Measurements from ENCODE around the gene FOXP1. TPM values are rescaled to one million over a fixed set of nuclear protein-coding genes. Genes with fewer than 3 reads are reported as not detected.

Gene FOXP1
- total RNA-seq, 4 donors from 2014 or later, result 86.4 to 107 (median 93.8) TPM

GRCh38 chr3:71064291-71064955 is 519.1 kb downstream of the FOXP1 start:
- H3K27ac ChIP-seq, result peak overlapping the region; percentile 84 to 95 (median 92)
- TF ChIP-seq EP300 (IDR thresholded peaks at IDR 0.05) (peak in 1 of 2 donors; percentile 50), CTCF (IDR thresholded peaks at IDR 0.05) (peak in 2 of 5 experiments; percentile 25 to 42), POLR2A (IDR thresholded peaks at IDR 0.05) (peak in 1 of 2 donors; percentile 32)
- no peaks in the 10 kb centered on the region for H3K27me3 ChIP-seq
- no peaks in the 10 kb centered on the region for H3K9me3 ChIP-seq
- peak overlapping the region; percentile 61 to 78 (median 75) for H3K4me3 ChIP-seq
- no peaks in the 10 kb centered on the region for H3K36me3 ChIP-seq
- WGBS, 2 donors, result 0 to 1% methylated on average over 22 to 35 of the region's 46 CpGs
- H3K4me1 ChIP-seq, result peaks cover 0 to 75% (median 31%) of the 10 kb centered on the region in 4 donors
- DNase-seq (ENCODE audit: low spot score in 2 of 2), result no peak

- no peaks in the 10 kb centered on the region for H3K27me3 ChIP-seq
- no peak for TF ChIP-seq POLR2A (IDR thresholded peaks at IDR 0.05)
- no peak for TF ChIP-seq CTCF (IDR thresholded peaks at IDR 0.05)
- no peak for TF ChIP-seq EP300 (IDR thresholded peaks at IDR 0.05)
- no peaks in the 10 kb centered on the region for H3K9me3 ChIP-seq
- no peaks in the 10 kb centered on the region for H3K36me3 ChIP-seq
- H3K4me1 ChIP-seq, result peaks cover 0 to 76% (median 34%) of the 10 kb centered on the region in 4 donors
- peak overlapping the region; percentile 84 to 95 (median 92) for H3K27ac ChIP-seq
- DNase-seq (ENCODE audit: low spot score in 2 of 2), result no peak
- H3K4me3 ChIP-seq, result peak overlapping the region; percentile 61 to 78 (median 75)
- 7 to 8% methylated on average over 13 of the region's 13 CpGs for WGBS, 2 donors
Measured at GRCh38 chr3:71063773-71064290, 519.7 kb downstream of the FOXP1 start.

- H3K4me1 ChIP-seq, result peaks cover 0 to 76% (median 35%) of the 10 kb centered on the region in 4 donors
- no peaks in the 10 kb centered on the region for H3K27me3 ChIP-seq
- no peak for TF ChIP-seq EP300 (IDR thresholded peaks at IDR 0.05)
- TF ChIP-seq POLR2A (IDR thresholded peaks at IDR 0.05), result no peak
- no peak for TF ChIP-seq CTCF (IDR thresholded peaks at IDR 0.05)
- H3K4me3 ChIP-seq, result peak overlapping the region; percentile 61 to 78 (median 75)
- no peaks in the 10 kb centered on the region for H3K36me3 ChIP-seq
- H3K9me3 ChIP-seq, result no peaks in the 10 kb centered on the region
- 26 to 29% methylated on average over 6 of the region's 6 CpGs for WGBS, 2 donors
- no peak for DNase-seq (ENCODE audit: low spot score in 2 of 2)
- peak overlapping the region; percentile 84 to 95 (median 92) for H3K27ac ChIP-seq
Measured at GRCh38 chr3:71062952-71063772, 520.4 kb downstream of the FOXP1 start.

- TF ChIP-seq CTCF (IDR thresholded peaks at IDR 0.05) (no peak), POLR2A (IDR thresholded peaks at IDR 0.05) (no peak), EP300 (IDR thresholded peaks at IDR 0.05) (no peak)
- peak overlapping the region; percentile 61 to 78 (median 75) for H3K4me3 ChIP-seq
- no peaks in the 10 kb centered on the region for H3K36me3 ChIP-seq
- peaks cover 0 to 76% (median 34%) of the 10 kb centered on the region in 4 donors for H3K4me1 ChIP-seq
- H3K27me3 ChIP-seq, result no peaks in the 10 kb centered on the region
- no peaks in the 10 kb centered on the region for H3K9me3 ChIP-seq
- DNase-seq (ENCODE audit: low spot score in 2 of 2), result no peak
- peak overlapping the region; percentile 84 to 95 (median 92) for H3K27ac ChIP-seq
- whole genome bisulfite sequencing, 2 donors, result 32 to 35% methylated on average over 14 of the region's 14 CpGs
Measured at GRCh38 chr3:71062037-71062932, 521.2 kb downstream of the FOXP1 start.
